ENCODE data around the gene CRLF1.

- no peak for TF ChIP-seq EZH2 (IDR thresholded peaks at IDR 0.05; ENCODE audit: insufficient read depth, poor library complexity, severe bottlenecking)
- TF ChIP-seq EZH2phosphoT487 (IDR thresholded peaks at IDR 0.05; ENCODE audit: insufficient read depth, low read depth) = no peak
Observed at GRCh38 chr19:18637673-18638630, 31.4 kb upstream of the CRLF1 start.

All from GM23248 (cell line).